OCI-LY7 (cell line): ENCODE data around the gene METRN. TPM values are rescaled to one million over a fixed set of nuclear protein-coding genes. Genes with fewer than 3 reads are reported as not detected.

Experiments
- BruUV-seq: library from RNA; stranded (reverse); fragments of 400-500 nt; replicated peaks from 2 replicates; lab custom pipeline; 2021; lab: Mats Ljungman, UMichigan
- CTCF ChIA-PET: fragments of 300-600 bp; sonication (Branson Sonifier 250); formaldehyde crosslinking; loops from one replicate; lab custom pipeline; 2022; ENCODE audit warnings: antibody characterized with exemption; ENCODE audit not compliant: unreplicated experiment; lab: Charles Lee
- POLR2A ChIA-PET: fragments of 300-600 bp; sonication (Branson Sonifier 250); formaldehyde crosslinking; loops from one replicate; lab custom pipeline; 2022; ENCODE audit warnings: antibody characterized with exemption; lab: Charles Lee
- DNase-seq: peaks from one replicate; pipeline ENCODE4 v3.0.0-alpha.2; 2015; ENCODE audit warnings: low spot score
- H2AFZ ChIP-seq: fragments of 200-600 bp; sonication (generic), shearing (Covaris generic); 2 replicates; pipeline ENCODE4 v1.6.1; 2014; ENCODE audit warnings: mild to moderate bottlenecking, antibody characterized with exemption, low read length, moderate library complexity
- H3K27ac ChIP-seq: fragments of 200-600 bp; sonication (generic); 2 replicates; pipeline ENCODE4 v1.5.1; 2014; ENCODE audit warnings: mixed run types, low read depth, mild to moderate bottlenecking, moderate library complexity, low read length, inconsistent platforms; ENCODE audit not compliant: poor library complexity, severe bottlenecking
- H3K36me3 ChIP-seq: fragments of 200-600 bp; sonication (generic); 2 replicates; pipeline ENCODE4 v1.6.1; 2014; ENCODE audit warnings: mild to moderate bottlenecking, antibody characterized with exemption, low read length, moderate library complexity, mixed read lengths; ENCODE audit not compliant: insufficient read depth
- H3K4me1 ChIP-seq: fragments of 200-600 bp; sonication (generic); 2 replicates; pipeline ENCODE4 v1.5.1; 2014; ENCODE audit warnings: mild to moderate bottlenecking, low read length; ENCODE audit not compliant: insufficient read depth, poor library complexity, severe bottlenecking
- H3K4me2 ChIP-seq: fragments of 200-600 bp; sonication (generic); 2 replicates; pipeline ENCODE4 v1.6.1; 2014; ENCODE audit warnings: mild to moderate bottlenecking, low read length
- H3K4me3 ChIP-seq: fragments of 200-600 bp; sonication (generic); 2 replicates; pipeline ENCODE4 v1.5.1; 2014; ENCODE audit warnings: mild to moderate bottlenecking, low read depth, low read length; ENCODE audit not compliant: poor library complexity, severe bottlenecking
- H3K79me2 ChIP-seq: fragments of 200-600 bp; sonication (generic); 2 replicates; pipeline ENCODE4 v1.6.1; 2016; ENCODE audit warnings: low read depth, mild to moderate bottlenecking, low read length, moderate library complexity, mixed read lengths; ENCODE audit not compliant: insufficient read depth
- H3K9me2 ChIP-seq: fragments of 200-600 bp; sonication (generic); 2 replicates; pipeline ENCODE4 v1.6.1; 2016; ENCODE audit warnings: mild to moderate bottlenecking, low read length, mixed read lengths; ENCODE audit not compliant: insufficient read depth
- H3K9me3 ChIP-seq: fragments of 200-600 bp; sonication (generic); 2 replicates; pipeline ENCODE4 v1.6.1; 2014; ENCODE audit warnings: mild to moderate bottlenecking, mixed run types, low read length, mixed read lengths
- H4K20me1 ChIP-seq: fragments of 200-600 bp; sonication (generic); 2 replicates; pipeline ENCODE4 v1.6.1; 2014; ENCODE audit warnings: mild to moderate bottlenecking, antibody characterized with exemption, low read length, moderate library complexity, mixed read lengths; ENCODE audit not compliant: insufficient read depth
- EZH2phosphoT487 ChIP-seq: fragments of 200-600 bp; sonication (generic); IDR thresholded peaks from 2 replicates; pipeline ENCODE4 v1.6.1; 2018; ENCODE audit warnings: low read depth, borderline replicate concordance, mild to moderate bottlenecking, mixed run types, antibody characterized with exemption, low read length, moderate library complexity, mixed read lengths
- intact Hi-C: fragments of 100-400 bp; cut with micrococcal nuclease; formaldehyde crosslinking; loops from one replicate; pipeline ENCODE4 v1.10.0; 2022; ENCODE audit not compliant: unreplicated experiment
- total RNA-seq, 2 experiments: library from RNA; depleted of rRNA in 1 of 2; stranded (reverse); fragments of >200 nt in 1 of 2; shearing (Covaris generic) in 1 of 2; gene quantifications; 2 replicates each; pipeline ENCODE4 v1.2.3, GENCODE V29; 2014 to 2022
- TF ChIP-seq, protein P1 (sequence below): fragments of 200-600 bp; sonication (generic); conservative IDR thresholded peaks from 2 replicates; pipeline ENCODE4 v1.5.1; 2014; ENCODE audit warnings: mild to moderate bottlenecking, antibody characterized with exemption, low read length, moderate library complexity, mixed read lengths

METRN gene
- total RNA-seq, 2 experiments from 2014 or later, result 14.4 to 15.9 TPM

DNA sequence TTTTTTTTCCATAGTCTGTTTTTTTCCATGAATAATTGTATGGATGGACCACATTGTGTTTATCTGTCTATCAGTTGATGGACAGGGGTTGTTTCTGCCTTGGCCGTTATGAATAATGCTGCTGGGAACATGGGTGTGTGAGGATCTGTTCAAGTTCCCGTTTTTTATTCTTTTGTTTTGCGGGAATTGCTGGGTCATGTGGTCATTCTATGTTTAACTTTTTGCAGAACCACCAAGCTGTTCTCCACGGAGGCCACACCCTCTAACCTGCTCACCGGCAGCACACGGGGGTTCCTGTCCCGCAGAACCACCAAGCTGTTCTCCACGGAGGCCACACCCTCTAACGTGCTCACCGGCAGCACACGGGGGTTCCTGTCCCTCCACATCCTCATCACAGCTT lies 39.7 kb downstream of the METRN start:
- DNase-seq, result no peak
- Histone ChIP-seq H3K9me3 (no peaks in the 10 kb centered on the region), H3K79me2 (no peaks in the 10 kb centered on the region), H2AFZ (no peak overlapping the region), H3K4me1 (no peaks in the 10 kb centered on the region), H3K4me3 (no peak overlapping the region), H3K36me3 (no peaks in the 10 kb centered on the region), H3K9me2 (no peaks in the 10 kb centered on the region), H3K4me2 (no peak overlapping the region), H4K20me1 (no peaks in the 10 kb centered on the region), H3K27ac (no peak overlapping the region)
- no TSS peak for BruUV-seq
- ChIA-PET POLR2A (interaction anchor here (0.7 kb wide), 1 partner anchor 792 kb away, joined by 3 read pairs; no protein-coding TSS in a partner anchor), CTCF (no interaction called here)
- intact Hi-C loops, result no loop called here
- no peak for TF ChIP-seq EZH2phosphoT487
- TF ChIP-seq, protein P1, sequence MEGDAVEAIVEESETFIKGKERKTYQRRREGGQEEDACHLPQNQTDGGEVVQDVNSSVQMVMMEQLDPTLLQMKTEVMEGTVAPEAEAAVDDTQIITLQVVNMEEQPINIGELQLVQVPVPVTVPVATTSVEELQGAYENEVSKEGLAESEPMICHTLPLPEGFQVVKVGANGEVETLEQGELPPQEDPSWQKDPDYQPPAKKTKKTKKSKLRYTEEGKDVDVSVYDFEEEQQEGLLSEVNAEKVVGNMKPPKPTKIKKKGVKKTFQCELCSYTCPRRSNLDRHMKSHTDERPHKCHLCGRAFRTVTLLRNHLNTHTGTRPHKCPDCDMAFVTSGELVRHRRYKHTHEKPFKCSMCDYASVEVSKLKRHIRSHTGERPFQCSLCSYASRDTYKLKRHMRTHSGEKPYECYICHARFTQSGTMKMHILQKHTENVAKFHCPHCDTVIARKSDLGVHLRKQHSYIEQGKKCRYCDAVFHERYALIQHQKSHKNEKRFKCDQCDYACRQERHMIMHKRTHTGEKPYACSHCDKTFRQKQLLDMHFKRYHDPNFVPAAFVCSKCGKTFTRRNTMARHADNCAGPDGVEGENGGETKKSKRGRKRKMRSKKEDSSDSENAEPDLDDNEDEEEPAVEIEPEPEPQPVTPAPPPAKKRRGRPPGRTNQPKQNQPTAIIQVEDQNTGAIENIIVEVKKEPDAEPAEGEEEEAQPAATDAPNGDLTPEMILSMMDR, result no peak

DNA sequence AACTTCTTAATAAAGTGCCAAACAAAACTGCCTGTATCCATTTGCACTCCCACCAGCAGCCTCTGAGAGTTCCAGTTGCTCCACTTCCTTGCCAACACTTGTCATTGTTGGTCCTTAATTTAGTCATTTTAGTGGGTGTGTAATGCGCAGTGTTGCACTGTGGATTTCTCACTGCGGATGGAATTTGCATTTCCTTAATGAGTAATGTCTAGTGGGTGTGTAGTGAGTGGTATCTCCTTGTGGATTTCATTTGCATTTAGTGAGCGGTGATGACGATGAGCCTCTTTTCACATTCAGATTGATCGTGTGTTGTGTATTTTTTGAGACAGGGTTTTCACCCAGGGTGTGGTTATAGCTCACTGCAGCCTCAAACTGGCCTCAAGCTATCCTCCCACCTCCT lies 41.5 kb downstream of the METRN start:
- no peak for TF ChIP-seq EZH2phosphoT487
- TF ChIP-seq, protein P1, result no peak
- ChIA-PET CTCF (no interaction called here), POLR2A (no interaction called here)
- Histone ChIP-seq H4K20me1 (no peaks in the 10 kb centered on the region), H3K9me2 (no peaks in the 10 kb centered on the region), H3K4me2 (no peak overlapping the region), H2AFZ (no peak overlapping the region), H3K79me2 (no peaks in the 10 kb centered on the region), H3K36me3 (no peaks in the 10 kb centered on the region), H3K4me3 (no peak overlapping the region), H3K27ac (no peak overlapping the region), H3K9me3 (no peaks in the 10 kb centered on the region), H3K4me1 (no peaks in the 10 kb centered on the region)
- intact Hi-C loops, result no loop called here
- no peak for DNase-seq
- BruUV-seq, result no TSS peak

DNA sequence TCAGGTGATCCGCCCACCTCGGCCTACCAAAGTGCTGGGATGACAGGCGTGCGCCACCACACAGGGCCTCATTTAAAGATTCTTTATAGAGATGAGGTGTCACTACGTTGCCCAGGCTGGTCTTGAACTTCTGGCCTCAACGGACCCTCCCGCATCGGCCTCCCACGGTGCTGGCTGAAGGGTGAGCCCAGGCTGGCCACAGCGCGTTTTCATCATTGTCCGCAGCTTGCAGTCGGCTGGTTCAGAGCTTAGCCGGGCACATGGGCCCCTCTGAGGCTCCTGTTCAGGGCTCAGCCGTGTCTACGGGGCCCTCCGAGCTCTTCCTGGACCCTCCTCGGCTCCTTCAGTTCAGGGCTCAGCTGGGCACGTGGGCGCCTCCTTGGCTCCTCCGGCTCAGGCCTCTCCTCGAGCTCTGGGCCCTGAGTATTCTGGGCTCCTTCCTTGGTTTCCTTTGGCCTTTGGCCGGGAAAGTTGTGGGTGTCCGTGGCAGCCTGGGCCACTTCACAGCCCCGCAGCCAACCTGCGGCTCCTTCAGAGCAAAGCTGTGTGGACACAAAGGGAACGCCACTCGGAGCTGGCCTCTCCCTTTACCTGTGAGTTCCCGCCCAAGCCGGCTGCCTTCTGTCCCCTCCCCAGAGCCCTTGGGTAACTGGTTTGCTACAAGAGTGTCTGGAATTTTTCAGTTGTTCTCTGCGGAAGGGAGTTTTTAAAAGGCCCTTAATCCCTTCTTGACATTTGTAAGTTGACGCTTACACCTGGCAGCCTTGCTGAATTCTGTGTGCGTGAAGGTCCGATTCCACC lies 44.4 kb downstream of the METRN start:
- DNase-seq, result no peak
- no peak overlapping the region for H3K4me2 ChIP-seq
- intact Hi-C loops, result no loop called here
- ChIA-PET POLR2A (no interaction called here), CTCF (no interaction called here)
- no peaks in the 10 kb centered on the region for H3K4me1 ChIP-seq
- no peaks in the 10 kb centered on the region for H3K9me2 ChIP-seq
- no peak overlapping the region for H3K27ac ChIP-seq
- no peaks in the 10 kb centered on the region for H3K9me3 ChIP-seq
- H3K4me3 ChIP-seq, result no peak overlapping the region
- no peaks in the 10 kb centered on the region for H3K36me3 ChIP-seq
- H4K20me1 ChIP-seq, result no peaks in the 10 kb centered on the region
- BruUV-seq, result no TSS peak
- H2AFZ ChIP-seq, result no peak overlapping the region
- TF ChIP-seq, protein P1, result no peak
- no peak for TF ChIP-seq EZH2phosphoT487
- H3K79me2 ChIP-seq, result no peaks in the 10 kb centered on the region
